GM19452 (cell line): ENCODE results near the gene EXOSC5.

Source experiments
- ATAC-seq: cut with Tn5 transposase; IDR thresholded peaks from one replicate; pipeline ENCODE4 v1.9.1; 2021; ENCODE audit not compliant: unreplicated experiment

EXOSC5 gene

GRCh38 chr19:41426952-41427646 is 29.9 kb upstream of the EXOSC5 start, which contains the start of gene B3GNT8:
B3GNT8 (minus strand) TSS chr19:41427374; CDS start chr19:41426778, 596 bp downstream.
- ATAC-seq, result no peak

- no peak for ATAC-seq
Observed at GRCh38 chr19:41426116-41426841, 29.1 kb upstream of the EXOSC5 start.

GRCh38 chr19:41425174-41426115 is 28.3 kb upstream of the EXOSC5 start:
- ATAC-seq, result no peak

DNA sequence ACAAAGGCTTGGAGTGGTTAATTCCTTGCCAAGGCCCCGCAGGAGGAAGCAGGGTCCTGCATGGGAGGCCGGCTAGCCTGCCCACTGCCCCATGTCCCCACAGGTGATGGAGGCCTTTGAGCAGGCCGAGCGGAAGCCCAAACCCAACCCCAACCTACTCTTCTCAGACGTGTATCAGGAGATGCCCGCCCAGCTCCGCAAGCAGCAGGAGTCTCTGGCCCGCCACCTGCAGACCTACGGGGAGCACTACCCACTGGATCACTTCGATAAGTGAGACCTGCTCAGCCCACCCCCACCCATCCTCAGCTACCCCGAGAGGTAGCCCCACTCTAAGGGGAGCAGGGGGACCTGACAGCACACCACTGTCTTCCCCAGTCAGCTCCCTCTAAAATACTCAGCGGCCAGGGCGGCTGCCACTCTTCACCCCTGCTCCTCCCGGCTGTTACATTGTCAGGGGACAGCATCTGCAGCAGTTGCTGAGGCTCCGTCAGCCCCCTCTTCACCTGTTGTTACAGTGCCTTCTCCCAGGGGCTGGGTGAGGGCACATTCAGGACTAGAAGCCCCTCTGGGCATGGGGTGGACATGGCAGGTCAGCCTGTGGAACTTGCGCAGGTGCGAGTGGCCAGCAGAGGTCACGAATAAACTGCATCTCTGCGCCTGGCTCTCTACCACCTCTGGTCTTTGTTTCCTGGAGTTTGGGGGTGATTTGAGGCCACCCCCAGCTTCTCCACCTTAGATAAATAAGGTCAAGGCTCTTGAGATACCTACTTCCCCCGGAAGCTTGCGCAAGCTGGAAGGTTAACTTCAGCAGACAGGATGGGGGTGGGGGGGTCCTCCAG is 27.4 kb upstream of the EXOSC5 start:
- no peak for ATAC-seq

- no peak for ATAC-seq
Observed at GRCh38 chr19:41422955-41423354, 25.8 kb upstream of the EXOSC5 start.

DNA sequence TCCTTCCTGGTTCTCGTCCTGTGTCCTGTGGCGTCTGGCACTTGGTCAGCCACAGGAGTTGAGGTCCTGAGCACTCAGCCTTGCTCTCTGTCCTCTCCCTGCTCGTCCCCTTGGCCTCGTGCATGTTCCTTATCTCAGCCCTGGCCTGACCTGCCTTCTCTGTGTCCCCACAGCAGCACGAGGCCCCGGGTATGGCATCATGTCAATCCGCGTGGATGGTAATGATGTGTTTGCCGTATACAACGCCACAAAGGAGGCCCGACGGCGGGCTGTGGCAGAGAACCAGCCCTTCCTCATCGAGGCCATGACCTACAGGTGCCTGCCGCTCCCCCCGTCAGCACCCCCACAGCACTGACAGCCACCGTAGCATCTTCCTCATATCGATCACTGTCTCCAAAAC is 25.3 kb upstream of the EXOSC5 start:
- ATAC-seq, result no peak

- ATAC-seq, result no peak
Observed at GRCh38 chr19:41421973-41422372, 24.8 kb upstream of the EXOSC5 start.

DNA sequence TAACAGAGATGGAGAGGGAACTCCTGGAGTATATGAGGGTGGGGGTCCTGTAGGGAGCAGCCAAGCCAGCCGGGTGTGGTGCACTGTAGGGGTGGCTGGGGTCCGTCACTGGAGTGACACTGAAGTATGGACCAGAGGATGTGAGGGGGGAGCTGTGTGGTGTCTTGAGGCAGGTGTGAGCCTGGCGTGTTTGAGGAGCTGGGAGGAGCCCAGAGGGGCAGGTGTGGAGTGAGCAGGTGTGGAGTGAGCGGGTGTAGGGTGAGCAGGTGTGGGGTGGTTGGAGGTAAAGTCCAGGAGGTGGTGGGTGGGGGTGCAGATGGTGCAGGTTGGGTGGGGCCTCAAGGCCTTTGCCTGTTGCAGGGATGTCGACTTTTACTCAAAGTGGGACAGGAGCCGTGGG is 24.2 kb upstream of the EXOSC5 start:
- ATAC-seq, result no peak

DNA sequence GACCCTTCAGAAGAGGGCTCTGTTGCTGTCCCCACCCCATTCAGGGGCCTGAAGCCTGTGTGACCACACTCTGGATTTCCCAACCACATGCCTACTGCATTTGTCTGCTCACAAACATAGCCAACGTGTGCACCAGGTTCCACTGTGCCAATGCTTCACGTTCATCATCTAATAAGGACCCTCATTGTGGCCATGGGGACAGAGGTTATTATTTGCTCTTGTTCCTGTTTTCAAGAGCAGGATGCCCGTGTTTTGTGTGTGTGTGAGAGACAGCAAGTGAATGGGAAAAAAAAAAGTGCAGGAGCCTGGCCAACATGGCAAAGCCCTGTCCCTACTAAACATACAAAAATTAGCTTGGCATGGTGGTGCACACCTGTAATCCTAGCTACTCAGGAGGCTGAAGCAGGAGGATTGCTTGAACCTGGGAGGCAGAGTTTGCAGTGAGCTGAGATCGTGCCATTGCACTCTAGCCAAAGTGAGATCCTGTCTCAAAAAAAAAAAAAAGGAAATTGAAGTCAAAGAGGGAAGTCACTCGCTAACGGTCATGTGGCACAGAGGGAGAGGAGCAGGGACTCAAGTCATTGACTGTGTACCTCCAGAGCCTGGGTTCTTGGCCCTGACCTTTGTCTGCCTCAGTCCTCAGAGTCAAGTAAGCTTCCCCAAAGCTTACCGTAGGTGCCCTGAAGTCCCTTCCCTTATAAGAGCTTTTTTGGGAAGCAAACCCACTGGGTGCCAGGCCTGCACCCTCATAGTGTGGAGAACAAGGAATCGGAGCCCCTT is 23.1 kb upstream of the EXOSC5 start:
- no peak for ATAC-seq

- no peak for ATAC-seq
Observed at GRCh38 chr19:41416194-41416674, 19.1 kb upstream of the EXOSC5 start.

GRCh38 chr19:41415154-41415571 is 18.0 kb upstream of the EXOSC5 start:
- no peak for ATAC-seq

GRCh38 chr19:41414461-41414860 is 17.3 kb upstream of the EXOSC5 start:
- ATAC-seq, result no peak

GRCh38 chr19:41413947-41414346 is 16.8 kb upstream of the EXOSC5 start:
- ATAC-seq, result no peak

DNA sequence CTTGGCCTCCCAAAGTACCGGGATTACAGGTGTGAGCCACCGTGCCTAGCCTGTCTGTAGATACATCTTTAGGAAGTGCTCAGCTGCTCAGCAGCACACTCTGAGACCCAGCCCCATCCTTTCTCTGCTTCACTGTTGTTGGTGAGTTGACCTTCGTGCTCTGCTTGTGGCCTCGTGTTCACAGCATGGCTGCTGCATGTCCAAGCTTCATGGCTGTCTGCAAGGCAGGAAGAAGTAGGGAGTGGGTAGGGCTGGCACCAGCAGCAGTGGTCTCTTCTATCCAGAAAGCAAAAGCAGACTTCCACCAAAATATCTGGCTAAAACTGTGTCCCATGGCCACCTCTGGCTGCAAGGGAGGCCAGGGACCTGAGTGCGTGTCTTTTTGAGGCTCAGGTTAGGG is 15.8 kb upstream of the EXOSC5 start:
- ATAC-seq, result no peak

DNA sequence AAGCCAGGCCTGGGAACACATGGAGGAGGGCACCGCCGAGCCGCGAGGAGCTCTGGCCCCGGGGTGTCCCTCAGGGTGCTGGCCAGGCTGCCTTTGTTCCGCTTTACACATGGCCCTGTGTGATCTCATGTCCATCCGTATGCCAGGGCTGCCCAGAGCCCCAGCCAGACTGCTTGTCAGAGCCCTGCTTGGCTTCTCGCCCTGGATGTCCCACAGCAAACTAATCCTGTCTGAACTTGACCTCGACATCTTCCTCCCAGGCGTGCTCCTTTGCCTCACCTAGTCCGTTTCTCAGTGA is 14.8 kb upstream of the EXOSC5 start:
- no peak for ATAC-seq

GRCh38 chr19:41411100-41411967 is 14.2 kb upstream of the EXOSC5 start:
- no peak for ATAC-seq

DNA sequence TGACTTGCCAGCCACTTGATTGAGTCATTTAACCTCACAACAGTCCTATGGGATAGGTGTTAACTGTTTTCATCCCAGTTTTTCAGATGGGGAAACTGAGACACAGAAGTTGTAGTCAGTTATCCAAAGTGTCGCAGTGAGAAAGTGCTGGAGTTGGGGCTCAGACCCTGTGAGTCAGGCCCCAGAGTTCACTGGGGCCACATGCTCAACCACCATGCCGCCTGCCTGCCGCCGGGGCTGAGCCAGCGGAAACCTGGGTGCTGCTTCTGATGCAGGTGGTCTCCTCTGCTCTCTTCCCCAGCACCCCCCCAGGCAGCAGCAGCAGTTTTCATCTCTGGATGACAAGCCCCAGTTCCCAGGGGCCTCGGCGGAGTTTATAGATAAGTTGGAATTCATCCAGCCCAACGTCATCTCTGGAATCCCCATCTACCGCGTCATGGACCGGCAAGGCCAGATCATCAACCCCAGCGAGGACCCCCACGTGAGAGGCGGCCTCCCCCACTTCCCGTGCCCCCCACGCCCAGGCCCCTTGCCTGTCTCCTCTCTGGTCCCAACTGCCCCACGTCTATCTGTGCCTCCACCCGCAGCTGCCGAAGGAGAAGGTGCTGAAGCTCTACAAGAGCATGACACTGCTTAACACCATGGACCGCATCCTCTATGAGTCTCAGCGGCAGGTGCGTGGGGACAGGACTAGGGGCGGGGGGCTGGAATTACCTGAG is 13.3 kb upstream of the EXOSC5 start:
- ATAC-seq, result no peak

DNA sequence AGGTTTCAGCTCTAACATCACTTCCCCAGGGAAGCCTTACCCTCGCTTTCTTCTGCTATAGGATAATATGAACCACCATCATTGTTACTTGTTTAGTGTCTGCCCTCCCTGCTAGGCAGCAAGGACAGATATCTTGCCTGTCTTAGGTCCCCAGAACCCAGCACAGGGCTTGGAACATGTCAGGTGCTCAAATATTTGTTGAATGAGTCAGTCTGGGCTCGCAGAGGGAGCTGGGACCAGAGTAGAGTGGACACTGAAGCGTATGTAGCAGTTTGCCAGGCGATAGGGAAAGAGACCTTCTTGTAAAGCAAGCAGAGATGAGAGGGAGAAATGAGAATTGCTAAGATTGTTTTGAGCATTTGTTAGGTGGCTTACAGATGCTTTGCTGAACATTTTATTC is 12.1 kb upstream of the EXOSC5 start:
- no peak for ATAC-seq
